Measurements from ENCODE around the gene PIGQ. TPM values are rescaled to one million over a fixed set of nuclear protein-coding genes. Genes with fewer than 3 reads are reported as not detected.

Gene PIGQ
- total and polyA plus RNA-seq, 3 donors from 2014 or later: 80.5 to 123 (median 95.4) TPM

DNA sequence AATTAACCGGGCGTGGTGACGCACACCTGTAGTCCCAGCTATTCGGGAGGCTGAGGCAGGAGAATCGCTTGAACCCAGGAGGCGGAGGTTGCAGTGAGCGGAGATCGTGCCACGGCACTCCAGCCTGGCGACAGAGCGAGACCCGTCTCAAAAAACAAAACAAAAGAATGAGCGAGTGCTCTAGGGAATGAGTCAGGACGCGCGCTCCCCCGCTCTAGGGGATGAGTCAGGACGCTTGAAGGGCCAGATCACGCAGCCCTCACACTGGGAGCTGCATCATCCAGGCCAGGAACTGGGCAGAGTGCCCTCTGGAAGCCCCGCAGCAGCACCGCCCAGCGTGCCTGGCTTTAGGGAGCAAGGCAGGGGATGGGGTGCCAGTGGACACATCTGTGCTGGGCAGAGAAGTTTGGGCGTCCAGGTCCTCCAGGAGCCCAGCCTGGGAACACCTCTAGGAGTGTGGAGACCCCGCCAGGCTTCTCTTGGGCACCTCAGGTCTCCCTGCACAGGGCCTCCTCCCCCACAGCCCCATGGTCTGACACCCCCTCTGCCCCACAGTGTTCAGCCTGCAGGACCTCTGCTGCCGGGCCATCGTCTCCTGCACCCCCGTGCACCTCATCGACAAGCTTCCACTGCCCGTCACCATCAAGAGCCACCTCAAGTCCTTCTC is 57.2 kb downstream of the PIGQ start:
- Histone ChIP-seq H3K9me3 (no peaks in the 10 kb centered on the region), H3K4me3 (no peak overlapping the region), H3K27me3 (no peaks in the 10 kb centered on the region), H3K4me1 (peaks cover 20% of the 10 kb centered on the region), H3K36me3 (ENCODE audit: low read depth, missing control alignments) (no peaks in the 10 kb centered on the region), H3K27ac (no peak overlapping the region)
- intact Hi-C loops (cut with DNase I; ENCODE audit: low total_unique reads): no loop called here
- WGBS, 2 donors: 88 to 93% methylated on average over 17 to 29 of the region's 29 CpGs
- TF ChIP-seq CTCF (IDR thresholded peaks at IDR 0.05) (no peak), POLR2A (IDR thresholded peaks at IDR 0.05) (no peak)
- DNase-seq: no peak

DNA sequence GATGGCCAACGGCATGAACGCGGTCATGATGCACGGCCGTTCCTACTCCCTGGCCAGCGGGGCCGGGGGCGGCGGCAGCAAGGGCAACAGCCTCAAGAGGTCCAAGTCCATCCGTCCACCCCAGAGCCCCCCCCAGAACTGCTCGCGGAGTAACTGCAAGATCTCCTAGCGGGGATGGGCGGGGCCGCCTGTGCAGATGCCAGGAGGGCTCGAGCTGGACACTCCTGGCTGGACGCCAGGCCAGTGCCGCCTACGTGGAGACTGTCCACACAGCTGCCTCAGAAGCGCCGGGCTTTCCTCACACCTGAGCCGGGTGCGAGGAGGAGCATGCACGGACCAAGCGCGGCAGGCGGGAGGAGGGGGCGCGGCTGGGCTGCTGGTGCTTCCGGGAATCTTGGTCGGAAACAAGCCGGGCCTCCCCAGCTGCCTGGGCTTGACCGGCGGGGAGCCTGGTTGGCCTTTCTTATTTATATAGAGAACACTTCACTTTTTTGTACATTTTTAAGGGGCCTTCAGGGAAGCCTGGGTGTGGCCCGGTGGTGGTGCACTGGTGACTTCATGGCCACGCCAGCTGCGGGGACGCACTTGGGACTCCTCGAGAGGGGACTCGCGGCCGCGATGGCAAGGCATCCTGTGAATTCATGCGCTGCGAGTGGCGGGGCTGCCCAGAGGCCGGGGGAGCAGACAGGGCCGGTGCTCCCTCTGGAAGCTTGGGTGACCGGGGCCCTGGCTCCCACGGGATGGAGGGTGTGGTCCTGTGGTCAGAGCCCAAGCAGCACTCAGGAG is 57.9 kb downstream of the PIGQ start:
- 87 to 92% methylated on average over 43 to 50 of the region's 50 CpGs for WGBS, 2 donors
- Histone ChIP-seq H3K4me3 (no peak overlapping the region), H3K27ac (no peak overlapping the region), H3K9me3 (no peaks in the 10 kb centered on the region), H3K27me3 (no peaks in the 10 kb centered on the region), H3K36me3 (ENCODE audit: low read depth, missing control alignments) (no peaks in the 10 kb centered on the region), H3K4me1 (peaks cover 20% of the 10 kb centered on the region)
- intact Hi-C loops (cut with DNase I; ENCODE audit: low total_unique reads): no loop called here
- DNase-seq: no peak
- no peak for TF ChIP-seq CTCF (IDR thresholded peaks at IDR 0.05)
- TF ChIP-seq POLR2A (IDR thresholded peaks at IDR 0.05): no peak

DNA sequence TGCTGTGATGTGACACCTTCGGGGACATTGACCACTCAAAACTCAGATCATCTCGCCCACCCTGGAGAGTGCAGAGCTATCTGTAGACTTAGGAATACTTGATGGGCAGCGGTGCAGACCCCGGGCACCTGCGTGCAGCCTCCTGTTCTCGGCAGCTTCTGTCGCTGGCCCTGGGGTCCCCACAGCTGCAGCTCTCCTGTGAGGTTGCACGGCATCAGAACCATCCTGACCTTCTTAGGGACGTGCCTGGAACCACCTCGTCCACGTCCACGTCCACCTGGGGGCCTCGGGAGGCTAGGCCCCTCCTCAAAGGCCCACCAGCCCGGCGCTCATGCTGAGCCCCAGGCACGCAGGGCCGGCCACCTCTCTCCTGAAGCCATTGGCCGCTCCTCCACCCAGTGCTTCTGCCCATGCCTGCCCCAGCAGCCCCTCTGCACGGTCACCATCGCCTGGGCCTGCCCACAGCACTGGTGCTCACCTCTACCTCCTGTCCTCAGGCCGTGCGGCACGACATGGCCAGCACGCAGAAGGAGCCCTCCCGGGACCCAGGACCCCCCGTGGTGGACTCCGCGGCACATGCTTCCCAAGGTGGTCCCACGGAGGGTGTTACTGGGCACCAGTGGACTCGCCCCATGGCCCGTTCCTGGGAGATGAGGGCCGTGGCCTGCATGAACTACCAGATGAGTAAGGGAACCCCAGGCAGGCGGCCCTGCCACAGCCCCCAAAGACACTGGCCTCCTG is 58.7 kb downstream of the PIGQ start:
- Histone ChIP-seq H3K27me3 (no peaks in the 10 kb centered on the region), H3K4me3 (no peak overlapping the region), H3K36me3 (ENCODE audit: low read depth, missing control alignments) (no peaks in the 10 kb centered on the region), H3K4me1 (peaks cover 20% of the 10 kb centered on the region), H3K9me3 (no peaks in the 10 kb centered on the region), H3K27ac (no peak overlapping the region)
- intact Hi-C loops (cut with DNase I; ENCODE audit: low total_unique reads): no loop called here
- WGBS, 2 donors: 94 to 96% methylated on average over 20 to 33 of the region's 33 CpGs
- TF ChIP-seq CTCF (IDR thresholded peaks at IDR 0.05) (no peak), POLR2A (IDR thresholded peaks at IDR 0.05) (no peak)
- no peak for DNase-seq

DNA sequence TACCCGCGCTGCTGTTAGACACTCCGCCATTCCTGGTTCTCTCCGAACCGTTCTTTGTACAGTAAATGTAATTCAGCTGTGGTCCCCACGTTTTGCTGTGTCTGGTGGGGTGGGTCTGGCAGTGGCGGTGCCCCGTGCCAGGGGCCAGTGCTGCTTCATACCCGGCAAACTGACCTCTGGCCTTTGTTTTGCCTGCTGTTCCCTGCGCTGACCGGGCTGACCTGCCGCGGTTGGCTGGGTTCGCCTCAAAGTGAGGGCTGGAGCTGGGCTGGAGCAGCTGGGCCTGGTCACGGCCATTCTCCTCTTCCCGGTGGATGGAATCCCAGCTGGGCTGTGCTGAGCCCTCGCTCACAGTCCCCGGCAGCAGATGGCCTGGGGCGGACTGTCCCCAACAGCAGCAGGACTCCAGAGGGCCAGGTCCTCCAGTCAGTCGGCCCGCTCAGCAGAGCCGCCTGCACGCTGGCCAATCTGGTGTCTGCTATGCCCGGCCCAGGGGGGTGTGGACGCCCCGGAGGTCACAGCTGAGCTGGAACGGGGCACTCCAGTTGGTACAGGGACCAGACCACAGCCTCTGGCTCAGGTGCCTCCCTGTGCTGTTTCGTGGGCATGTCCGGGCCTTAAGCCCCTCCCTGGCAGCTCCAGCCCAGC is 59.5 kb downstream of the PIGQ start:
- no peak overlapping the region for H3K4me3 ChIP-seq
- WGBS, 2 donors: 60 to 80% methylated on average over 13 to 29 of the region's 29 CpGs
- intact Hi-C loops (cut with DNase I; ENCODE audit: low total_unique reads): no loop called here
- TF ChIP-seq CTCF (IDR thresholded peaks at IDR 0.05): no peak
- no peak for TF ChIP-seq POLR2A (IDR thresholded peaks at IDR 0.05)
- H3K9me3 ChIP-seq: no peaks in the 10 kb centered on the region
- peaks cover 20% of the 10 kb centered on the region for H3K4me1 ChIP-seq
- no peak for DNase-seq
- H3K27ac ChIP-seq: no peak overlapping the region
- no peaks in the 10 kb centered on the region for H3K36me3 ChIP-seq (ENCODE audit: low read depth, missing control alignments)
- H3K27me3 ChIP-seq: no peaks in the 10 kb centered on the region

All from testis (tissue), 3 donors.